GM21723 (cell line): ENCODE measurements around the gene MYNN.
"Not testable (repeated sequence)": the region's sequence is repeated elsewhere in the genome, so short reads cannot be mapped to it uniquely, and the experiment has no call there.

Experiments
- ATAC-seq: cut with Tn5 transposase; IDR thresholded peaks from one replicate; pipeline ENCODE4 v1.9.1; 2021; ENCODE audit warnings: mild to moderate bottlenecking, moderate library complexity; ENCODE audit not compliant: unreplicated experiment

Gene MYNN

DNA sequence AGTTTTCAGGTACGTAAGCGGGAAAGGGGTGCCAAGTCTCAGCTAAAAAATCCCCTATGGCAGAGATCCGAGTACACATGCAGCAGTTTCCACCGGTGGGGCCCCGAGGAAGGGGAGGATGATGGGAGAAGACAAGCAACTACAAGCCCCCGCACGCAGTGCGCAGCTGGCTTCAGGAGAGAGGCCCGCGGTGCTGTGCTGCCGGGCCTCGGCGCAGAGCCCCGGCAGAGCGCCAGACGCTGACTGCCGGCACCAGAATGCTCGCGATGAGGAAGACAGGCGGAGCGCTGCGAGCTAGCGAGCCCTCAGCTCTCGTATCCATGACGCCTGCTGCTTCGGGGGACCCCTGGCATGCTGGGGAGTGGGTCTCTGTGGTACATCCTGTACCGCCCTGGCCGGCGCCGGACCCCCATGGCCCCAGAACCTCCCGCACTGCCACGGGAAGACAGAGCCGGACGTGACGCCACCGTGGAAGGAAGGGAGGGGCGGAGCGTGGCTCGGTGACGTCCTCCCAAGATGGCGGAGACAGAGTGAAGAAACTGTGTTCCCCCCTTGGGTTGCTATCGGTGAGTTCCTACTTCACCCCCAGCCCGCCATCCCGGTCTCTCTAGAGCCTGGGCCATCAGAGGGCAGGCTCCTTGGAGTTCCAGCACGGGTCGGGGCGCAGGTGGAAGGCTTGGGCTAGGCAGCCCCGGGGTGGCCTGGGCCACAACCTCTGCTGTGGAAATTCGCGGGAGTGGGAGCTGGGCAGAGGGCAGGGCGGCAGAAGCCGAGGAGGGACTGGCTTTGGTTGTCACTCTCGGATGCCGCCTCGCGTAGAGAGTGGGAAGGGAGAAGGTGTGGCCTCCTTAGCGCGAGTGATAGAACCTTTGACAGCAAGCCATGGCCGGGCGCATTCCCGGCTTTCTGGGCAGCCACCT, at the start of gene MYNN:
MYNN (plus strand) TSS at position 500 of the 920 bp plus-strand sequence. CDS start 900 bp downstream, outside the sequence.
- peak; percentile 84 for ATAC-seq

DNA sequence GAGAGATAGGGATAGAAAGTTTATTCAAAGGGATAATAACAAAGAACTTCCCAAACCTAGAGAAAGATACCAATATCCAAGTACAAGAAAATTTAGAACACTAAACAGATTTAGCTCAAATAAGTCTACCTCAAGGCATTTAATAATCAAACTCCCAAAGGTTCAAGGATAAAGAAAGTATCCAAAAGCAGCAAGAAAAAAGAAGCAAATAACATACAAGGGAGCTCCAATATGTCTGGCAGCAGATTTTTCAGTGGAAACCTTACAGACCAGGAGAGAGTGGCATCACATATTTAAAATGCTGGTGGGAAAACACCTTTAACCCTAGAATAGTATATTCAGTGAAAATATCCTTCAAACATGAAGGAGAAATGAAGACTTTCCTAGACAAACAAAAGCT, 41.3 kb upstream of the MYNN start:
- ATAC-seq = not testable (repeated sequence)

DNA sequence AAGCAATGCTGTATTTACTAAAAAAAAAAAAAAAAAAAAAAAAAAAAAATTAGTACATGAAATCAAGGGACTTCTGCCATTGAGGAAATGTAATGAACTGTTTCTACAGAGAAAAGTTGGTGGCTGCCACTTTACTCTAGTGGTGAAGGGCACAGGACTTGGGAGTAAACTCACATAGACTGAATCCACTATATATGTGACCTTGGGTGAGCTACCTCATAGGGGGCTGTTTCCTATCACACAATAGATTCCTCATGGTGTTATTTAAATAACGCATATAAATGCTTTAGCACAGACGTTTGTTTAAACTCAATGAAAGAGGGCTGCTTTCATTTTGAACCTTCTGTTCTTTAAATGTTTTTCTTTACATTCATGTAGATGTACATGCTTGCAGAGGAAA, 34.1 kb upstream of the MYNN start:
- no peak for ATAC-seq

DNA sequence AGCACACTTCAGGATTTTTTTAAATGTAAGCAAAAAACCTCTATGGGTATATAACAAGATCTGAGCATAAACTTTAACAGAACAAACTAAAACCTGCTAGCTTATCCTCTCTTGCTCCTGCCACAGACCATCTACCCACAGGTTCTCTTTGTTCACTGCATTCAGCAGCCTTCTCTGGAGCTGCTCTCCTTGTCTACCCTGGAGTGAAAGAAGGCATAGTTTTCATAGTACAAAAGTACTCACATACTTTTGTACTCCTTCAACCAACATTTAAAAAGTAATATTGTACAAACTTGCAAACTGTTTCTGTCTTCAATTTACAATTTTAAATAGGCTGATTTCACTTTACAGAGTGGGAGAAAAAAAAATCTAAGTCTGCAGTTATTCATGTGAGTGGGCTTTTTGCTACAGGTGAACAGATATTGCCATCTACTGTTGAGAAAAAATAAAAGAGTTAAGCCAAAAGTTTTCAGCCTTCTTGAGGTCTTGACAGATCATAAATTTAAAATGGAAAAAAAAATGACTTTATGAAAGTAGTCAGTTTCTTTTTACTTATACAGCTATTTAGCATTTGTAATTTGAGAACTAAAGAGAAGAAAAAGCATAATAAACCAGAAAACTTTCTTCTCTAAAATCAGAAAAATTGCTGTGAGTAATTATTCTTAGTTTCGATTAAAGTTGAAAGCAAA, 28.7 kb upstream of the MYNN start:
- no peak for ATAC-seq

DNA sequence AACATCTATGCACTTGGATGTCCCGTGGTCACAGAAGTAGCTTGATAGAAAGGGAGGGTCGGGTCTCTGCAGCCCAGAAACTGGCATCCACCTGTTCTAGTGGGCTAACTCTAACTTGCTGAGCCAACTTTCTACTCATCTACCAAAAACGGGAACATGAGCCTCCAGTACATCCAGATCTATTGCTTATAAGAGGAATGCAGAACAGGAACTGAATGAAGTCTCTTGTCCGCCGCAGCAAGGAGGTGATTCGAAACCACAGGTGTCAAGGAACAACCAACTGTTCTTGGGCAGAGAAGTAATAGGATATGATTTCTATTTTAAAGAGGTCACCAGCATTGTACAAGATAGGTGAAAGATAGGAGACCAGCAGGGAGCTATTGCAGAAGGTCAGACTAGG, 26.3 kb upstream of the MYNN start:
- ATAC-seq = no peak

DNA sequence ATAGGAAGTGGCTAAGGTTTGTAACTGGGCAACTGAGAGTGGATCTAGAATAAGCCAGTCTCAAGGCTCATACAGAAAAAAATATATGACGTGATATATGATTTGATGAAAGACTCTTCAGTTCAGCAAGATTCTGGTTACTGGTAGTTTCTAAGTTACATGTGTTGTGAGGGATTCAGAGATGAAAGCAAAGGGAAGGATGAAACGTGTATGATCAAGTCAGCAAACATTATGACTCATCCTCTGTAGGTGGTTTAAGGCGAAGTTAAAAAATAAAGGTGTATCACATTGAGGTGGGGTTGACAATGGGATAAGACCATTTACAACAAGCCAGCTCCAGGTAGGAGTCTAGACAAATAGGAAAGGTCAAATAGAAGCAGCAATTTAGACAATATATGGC, 24.5 kb upstream of the MYNN start:
- ATAC-seq = no peak

DNA sequence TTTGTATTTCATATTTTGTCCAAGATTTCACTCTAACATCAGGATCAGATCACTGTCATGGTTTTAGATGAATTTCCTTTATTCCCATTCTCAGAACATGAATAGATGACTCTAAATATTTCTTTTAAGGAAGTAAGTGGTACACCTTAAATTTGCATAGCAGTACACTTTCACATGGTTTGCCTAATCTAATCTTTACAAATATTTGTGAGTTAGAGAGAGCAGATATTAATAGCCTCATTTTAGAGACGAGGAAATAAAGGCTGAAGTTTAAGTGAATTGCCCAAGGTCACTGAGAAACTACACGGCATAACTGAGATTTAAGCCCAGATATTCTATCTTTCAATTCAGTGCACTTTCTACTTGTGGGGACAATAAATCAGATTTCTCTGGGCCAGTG, 22.5 kb upstream of the MYNN start:
- no peak for ATAC-seq

DNA sequence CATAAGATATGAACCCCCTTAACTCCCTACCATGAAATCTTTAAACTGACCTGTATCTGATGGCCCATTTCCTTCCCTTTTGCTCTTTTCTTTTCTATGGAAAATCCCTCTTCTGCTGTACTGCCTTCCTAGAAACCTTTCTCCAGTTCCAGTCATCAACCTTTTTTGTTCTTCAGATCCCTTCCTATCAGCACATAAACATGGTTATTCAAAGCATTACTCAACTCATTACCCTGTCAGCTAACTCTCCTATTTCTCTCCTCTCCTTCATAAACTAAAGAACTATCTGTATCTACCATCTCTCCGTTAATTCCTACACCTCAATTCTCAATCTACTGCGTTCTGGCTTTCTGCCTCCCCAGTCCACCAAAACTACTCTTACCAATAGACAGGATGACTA, 21.3 kb upstream of the MYNN start:
- ATAC-seq = no peak

DNA sequence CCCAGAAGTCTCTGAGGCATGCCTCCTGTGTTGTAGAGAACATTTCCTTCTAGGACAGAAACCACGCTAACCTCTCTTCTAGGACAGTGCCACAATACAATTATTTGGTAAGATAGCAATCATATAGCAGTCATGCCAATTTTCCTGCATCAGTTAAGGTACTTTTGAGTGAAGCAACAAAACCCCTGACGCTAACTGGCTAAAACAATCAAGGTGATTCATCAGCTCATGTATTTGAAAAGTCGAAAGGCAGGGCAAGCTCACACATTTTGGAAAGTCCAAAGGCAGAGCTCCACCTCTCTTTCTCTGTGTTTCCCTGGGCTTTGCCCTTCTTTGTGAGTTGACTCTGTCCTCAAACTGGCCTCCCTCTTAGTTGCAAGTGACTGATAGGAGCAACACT, 18.5 kb upstream of the MYNN start:
- ATAC-seq = no peak

DNA sequence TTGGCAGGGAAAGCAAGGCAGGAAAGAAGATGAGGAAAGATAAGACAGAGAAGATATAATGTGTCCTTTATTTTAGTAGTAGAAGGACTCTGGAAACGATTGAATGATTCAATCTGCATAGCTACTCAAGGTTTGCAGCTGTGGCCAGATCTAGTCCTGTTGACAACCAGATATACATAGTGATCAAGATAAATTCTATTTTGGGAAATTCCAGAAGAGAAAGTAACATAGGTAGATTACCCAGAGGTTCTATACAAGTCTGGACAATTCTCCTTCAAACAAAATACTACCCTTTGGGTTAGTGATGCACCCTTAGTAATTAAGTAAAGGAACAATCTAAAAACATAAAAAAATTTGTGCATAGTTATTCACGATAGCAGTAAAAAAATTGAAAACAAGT, 17.7 kb upstream of the MYNN start:
- ATAC-seq = no peak

DNA sequence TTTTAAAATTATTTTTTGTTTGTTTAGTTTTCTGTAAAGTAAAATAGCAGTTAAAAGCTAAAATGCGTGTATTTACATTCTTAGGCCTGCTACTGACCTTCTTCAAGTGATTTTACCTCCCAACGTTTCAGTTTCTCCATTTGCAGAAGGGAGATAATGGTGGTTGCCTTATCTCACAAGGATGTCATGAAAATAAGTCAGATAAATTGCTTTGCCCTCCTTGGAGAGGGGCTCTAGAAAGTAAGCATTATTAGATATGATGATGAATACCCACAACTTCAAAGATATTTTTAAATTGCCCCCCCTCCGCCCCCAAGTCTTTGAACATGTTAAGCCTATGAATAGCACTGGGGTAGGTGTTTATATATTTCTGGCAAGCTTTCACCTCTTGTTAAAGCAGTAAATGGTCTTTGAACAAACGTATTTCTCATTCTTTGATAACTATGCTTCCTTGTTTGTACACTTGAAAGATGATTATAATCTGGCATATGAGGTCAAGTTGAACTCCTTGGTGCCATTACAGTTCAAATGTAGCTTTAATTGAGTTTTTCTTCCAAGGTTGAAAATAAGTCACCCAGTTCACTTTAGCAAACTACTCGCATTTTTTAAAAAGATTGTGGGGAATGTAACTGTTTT, 14.7 kb upstream of the MYNN start:
- no peak for ATAC-seq

DNA sequence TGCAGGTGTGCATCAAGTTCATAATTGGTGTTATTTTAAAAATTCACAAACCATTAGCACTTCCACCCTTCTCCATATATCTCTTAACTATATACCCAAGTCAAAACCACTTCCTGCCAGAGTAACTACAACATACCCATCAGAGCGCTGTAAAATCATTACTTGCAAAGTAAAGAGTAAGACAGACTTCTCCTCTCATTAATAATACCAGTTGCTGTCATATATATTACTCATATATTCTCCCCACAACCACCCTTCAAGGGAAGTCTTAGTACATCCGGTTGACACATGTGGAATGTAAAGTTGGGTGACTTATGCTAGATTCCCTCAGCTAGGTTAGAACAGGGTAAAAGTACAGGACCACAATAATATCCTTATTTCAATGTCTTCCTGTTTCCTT, 13.9 kb upstream of the MYNN start:
- peak; percentile 47 for ATAC-seq

DNA sequence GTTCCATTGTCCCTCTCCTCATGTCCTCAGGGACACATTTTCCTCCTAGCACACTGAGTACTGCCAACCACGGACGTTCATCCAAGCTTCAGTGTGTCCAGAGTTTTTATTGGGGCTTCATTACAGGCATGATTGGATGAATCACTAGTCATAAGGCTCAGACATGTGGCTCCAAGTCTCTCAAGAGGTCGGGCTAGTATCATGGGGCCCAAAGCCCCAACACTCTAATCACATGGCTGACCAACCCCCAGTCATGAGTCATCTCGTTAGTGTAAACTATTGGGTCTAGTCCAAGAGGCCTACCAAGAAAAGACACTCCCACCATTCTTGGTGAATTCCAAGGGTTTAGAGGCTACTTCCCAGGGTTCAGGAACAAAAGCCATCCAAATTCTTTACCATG, 12.7 kb upstream of the MYNN start:
- no peak for ATAC-seq

DNA sequence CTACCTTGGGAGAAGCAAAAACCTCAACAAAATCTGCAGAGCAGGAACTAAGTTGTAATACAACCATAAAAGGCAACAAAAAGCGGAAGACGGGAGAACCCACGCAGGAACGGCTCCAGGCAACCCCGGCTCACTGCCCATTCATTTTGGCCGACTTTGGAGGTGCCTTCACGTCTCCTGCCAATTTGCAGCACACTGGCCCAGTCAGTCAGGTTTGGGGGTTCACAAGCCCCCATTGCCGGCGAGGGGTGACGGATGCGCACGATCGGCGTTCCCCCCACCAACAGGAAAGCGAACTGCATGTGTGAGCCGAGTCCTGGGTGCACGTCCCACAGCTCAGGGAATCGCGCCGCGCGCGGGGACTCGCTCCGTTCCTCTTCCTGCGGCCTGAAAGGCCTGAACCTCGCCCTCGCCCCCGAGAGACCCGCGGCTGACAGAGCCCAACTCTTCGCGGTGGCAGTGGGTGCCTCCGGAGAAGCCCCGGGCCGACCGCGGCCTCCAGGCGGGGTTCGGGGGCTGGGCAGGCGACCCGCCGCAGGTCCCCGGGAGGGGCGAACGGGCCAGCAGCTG, 8.8 kb upstream of the MYNN start:
- ATAC-seq = peak; percentile 47

DNA sequence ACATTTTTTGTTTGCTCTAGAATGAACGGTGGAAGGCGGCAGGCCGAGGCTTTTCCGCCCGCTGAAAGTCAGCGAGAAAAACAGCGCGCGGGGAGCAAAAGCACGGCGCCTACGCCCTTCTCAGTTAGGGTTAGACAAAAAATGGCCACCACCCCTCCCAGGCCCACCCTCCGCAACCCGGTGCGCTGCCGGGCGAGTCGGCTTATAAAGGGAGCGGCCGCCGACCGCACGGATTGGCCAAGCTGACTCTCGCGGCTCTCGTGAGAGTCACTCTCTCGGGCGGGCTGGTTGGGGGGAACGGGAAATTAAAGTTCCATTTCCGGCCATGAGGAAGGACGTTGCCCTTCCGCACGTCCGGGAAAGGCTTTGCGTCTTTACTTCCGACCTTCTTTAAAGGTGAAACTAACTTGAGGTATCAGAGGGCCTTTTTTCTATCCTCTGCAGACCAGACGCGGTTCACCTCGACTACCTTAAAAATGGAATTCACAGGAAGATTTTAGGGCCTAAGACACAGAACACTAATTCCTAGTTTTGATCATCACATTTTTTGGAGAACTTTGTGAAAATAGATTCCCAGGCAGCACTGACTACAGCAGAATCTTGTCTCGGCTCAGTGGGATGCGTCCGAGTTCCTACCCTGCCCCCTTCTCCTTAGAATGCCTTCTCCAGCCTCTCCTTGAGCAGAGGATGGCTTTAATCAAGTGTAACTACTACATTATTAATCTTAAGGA, 8.1 kb upstream of the MYNN start, which contains the start of gene TERC:
TERC (minus strand) TSS at position 179 of the 731 bp plus-strand sequence.
- peak; percentile 61 for ATAC-seq

DNA sequence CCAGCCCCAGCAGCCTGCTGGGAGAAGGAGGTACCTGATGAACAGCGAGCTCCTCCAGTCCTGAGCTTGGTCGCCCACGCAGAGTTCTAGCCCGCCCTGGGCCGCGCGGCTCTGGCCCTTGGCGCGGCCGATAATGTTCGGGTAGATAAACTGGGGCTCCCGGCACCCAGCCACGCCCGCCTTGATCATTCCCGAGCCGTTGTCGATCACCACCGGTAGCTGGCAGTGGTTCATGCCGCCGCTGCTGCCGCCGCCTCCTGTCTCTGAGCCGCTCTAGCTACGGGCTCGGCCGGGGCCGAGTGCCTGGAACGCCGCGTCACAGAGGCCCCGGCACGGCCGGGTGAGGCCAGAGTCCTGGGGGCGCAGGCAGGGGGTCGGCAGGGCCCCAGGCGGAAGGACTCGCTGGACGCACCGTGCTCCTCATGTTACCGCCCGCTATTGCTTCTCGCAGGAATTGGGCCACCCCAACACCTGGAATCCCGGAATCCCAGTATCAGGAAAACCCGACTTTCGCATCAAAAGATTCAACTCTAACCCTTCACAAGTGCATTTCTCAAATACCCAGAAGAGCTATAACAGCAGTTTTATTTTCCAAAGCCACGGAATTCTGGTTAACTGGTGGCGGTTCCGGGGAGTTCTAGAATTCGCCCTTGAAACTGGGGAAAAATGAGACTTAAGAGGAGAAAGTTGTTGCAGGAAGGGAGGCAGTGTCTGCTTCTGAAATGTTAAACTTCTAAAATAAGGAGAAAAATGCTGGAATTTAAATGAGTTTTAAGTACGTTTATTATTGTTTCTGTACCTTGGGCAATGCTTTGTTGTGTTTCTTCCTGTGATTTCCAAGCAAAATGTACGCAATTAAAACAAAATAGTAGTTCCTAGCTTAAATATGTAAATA, 3.7 kb upstream of the MYNN start, which contains the start of gene ACTRT3:
ACTRT3 (minus strand) TSS at position 275 of the 895 bp plus-strand sequence; CDS start at position 234, 41 bp downstream.
- ATAC-seq = peak; percentile 28

DNA sequence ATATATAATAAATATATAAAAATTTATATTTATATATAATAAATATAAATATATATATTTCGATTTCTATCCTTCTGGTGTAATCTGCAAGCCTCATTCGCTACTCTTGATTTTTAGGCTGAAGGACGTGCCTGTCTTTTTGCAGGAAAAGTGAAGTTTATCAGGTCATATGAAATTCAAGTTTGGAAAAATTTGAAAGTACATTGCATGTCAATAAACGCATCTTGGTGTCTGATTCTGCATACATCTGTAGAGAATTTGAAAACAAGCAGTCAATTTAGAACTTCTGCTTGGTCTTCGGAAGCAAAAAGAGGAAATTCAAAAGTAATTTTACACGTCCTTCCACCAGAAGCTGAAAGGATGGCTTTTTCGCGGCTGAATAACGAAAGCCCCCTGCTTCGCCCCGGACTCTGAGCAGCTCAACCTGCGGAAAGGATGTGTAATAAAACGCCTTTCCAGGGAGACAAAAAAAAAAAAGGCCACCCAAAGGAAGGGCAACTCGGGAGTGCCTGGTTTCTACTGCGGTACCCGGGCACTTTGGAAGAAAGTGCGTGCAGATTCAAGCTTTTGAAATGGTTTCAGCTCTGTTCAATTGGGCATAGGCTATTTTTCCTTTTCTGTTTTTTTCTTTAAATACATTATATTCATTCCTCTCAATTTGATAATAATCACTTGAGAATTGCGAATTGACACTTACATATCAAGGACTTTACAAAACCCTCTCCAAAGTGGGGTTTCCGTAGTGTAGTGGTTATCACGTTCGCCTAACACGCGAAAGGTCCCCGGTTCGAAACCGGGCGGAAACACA, 1.5 kb upstream of the MYNN start:
- ATAC-seq = peak; percentile 26

DNA sequence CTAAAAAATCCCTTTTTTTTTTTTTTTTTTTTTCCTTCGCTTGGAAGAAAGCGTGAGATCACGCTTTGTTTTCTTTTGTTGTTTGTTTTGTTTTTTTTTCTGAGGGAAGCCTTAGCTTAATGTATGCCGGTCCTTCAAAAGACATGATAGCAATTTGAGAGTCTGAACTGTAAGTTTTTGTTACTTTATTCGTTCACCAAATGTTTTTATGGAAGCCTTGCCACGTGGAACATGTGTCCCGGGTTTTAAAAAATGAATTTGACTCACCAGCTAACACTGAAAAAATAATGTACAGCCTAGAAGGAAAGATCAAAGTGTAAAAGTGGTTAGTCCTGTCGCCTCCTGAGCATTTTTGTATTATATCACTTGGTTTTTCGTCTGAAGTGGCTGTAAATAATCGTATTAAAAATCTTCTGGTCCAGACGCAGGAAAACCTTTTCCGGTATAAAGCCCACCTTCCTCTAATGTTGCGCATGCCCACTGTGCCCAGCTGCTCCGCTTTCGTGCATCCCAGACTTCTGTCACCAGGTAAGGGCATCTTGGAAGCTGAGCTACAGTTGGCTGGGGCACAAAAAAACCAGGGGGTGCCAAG, 795 bp upstream of the MYNN start:
- peak; percentile 29 for ATAC-seq
